Hematopoietic multipotent progenitor cell treated with erythropoietin and hydrocortisone succinate and interleukin-3 and kit ligand, for 6 days (in vitro differentiated cells): ENCODE results near the gene ATXN10.
"Not testable (repeated sequence)": the region's sequence is repeated elsewhere in the genome, so short reads cannot be mapped to it uniquely, and the experiment has no call there.

ENCODE experiments used
- DNase-seq: peaks from one replicate; pipeline ENCODE4 v3.0.0-alpha.2; 2015

The ATXN10 gene

DNA sequence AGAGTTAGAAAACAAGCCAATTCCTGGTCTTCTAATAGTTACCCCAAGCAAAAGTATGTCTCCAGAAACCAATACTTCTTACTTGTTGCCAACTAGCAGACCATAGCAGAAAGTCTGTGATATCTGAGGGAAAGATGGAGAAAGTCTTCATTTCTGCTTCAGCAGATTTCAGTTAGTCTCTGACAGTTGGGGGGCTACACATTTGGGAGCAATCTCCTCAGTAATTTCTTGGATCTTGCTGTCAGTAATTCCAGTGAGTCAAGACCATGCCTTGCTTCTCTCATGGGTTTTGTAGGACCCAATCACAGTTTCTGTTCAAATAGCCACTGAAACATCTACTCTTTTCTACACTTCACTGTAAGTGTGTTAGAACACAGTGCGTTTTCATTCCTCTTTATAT lies 118.8 kb downstream of the ATXN10 start:
- DNase-seq, result no peak

GRCh38 chr22:45793161-45793560 lies 121.5 kb downstream of the ATXN10 start:
- no peak for DNase-seq

DNA sequence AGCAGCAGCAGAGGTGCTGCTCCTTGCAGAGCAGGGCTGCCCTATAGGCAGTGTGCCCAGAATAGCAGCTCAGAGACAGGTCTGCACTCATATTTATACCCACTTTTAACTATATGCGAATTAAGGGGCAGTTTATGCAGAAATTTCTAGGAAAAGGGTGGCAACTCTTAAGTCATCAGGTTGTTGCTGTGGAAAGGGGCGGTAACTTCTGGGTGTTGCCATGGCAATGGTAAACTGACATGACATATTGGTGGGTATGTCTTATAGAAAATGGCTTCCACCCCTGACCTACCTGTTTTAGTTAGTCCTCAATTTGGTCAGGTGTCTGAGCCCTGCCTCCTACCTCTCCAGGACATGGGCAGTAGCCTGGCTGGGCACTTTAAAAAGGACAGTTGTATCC lies 122.3 kb downstream of the ATXN10 start:
- no peak for DNase-seq

DNA sequence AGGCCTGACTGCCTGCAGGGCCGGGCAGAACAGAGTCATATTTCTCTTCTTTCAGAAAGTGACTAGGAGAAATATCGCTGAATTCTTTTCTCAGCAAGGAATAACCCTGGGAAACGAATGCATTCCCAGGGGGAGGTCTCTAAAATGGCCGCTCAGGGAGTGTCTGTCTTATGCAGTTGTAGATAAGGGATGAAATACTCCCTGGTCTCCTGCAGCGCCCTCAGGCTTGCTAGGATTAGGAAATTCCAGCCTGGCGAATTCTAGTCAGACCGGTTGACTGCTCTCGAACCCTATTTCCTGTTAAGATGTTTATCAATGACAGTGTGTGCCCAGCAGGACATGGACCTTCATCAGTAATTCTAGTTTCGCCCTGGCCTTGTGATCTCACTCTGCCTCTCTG lies 124.4 kb downstream of the ATXN10 start:
- DNase-seq, result not testable (repeated sequence)

DNA sequence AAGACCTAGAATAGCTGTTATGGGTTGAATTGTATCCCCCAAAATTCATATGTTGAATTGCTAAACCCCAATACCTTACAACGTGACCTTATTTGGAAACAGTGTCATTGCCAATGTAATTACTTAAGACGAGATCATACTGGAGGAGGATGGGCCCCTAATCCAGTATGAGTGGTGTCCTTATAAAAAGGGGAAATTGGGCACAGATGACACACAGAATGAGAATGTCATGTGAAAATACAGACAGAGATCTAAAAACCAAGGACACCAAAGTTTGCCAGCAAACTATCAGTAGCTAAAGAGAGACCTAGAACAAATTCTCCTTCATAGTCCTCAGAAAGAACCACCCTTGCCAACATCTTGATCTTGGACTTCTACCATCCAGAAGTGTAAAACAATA lies 127.7 kb downstream of the ATXN10 start:
- no peak for DNase-seq

- DNase-seq, result no peak
Measured at GRCh38 chr22:45802054-45802453, 130.4 kb downstream of the ATXN10 start.

DNA sequence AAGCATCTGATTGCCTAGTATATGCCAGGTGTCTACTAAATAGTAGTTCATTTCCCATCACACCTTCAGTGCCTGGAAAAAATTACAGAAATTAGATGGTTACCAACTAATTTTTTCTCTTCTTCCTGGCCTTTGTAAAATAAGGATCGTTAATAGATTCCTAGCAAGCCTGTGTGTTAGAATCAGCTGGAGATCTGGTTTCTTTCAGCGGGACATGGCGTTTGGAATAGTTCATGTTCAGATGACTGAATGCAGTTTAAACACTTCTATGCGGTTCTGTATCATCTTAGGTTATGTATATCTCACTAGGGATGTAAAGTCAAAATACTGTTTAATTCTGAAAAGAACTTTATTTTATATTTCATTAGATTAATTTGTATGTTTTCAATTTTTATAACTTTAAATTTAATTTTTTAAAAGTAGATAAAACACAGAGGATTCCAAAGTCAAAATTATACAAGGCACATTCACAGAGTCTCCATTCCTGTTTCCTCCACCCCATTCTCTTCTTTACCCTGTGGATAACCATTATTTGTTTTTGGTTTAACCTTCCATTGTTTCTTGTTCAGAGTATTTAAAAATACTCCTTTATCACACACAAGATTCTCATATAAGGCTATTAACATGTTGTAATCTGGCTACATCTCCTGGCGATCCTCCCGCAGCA lies 132.8 kb downstream of the ATXN10 start:
- DNase-seq, result no peak

DNA sequence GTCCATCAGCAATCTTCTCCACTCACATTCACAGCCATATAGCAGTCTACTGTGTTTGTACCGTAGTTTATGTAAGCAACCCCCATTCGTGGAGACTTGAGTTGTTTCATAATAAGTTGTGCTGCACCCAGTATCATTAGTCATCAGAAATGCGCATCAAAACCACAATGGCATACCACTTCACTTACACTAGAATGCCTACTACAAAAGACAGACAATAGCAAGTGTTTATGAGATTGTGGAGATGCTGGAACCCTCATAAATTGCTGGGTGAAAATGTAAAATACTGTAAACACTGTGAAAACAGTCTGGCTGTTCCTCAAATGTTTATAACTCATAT lies 133.3 kb downstream of the ATXN10 start:
- peak; percentile 40 for DNase-seq

DNA sequence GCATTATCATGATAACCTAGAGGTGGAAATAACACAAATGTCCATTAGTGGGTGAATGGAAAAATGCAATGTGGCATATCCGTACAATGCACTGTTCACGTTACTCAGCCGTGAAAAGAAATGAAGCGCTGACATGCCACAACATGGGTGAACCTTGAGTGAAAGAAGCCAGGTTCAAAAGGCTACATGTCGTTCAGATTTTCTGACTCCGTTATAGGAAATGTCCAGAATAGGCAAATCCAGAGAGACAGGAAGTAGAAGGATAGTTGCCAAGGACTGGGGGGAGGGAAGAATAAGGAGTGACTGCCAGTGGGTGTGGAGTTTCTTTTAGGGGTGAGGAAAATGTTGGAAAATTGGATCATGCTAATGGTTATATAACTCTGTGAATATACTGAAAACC lies 133.8 kb downstream of the ATXN10 start:
- DNase-seq, result no peak

GRCh38 chr22:45807156-45807915 lies 135.7 kb downstream of the ATXN10 start:
- no peak for DNase-seq

DNA sequence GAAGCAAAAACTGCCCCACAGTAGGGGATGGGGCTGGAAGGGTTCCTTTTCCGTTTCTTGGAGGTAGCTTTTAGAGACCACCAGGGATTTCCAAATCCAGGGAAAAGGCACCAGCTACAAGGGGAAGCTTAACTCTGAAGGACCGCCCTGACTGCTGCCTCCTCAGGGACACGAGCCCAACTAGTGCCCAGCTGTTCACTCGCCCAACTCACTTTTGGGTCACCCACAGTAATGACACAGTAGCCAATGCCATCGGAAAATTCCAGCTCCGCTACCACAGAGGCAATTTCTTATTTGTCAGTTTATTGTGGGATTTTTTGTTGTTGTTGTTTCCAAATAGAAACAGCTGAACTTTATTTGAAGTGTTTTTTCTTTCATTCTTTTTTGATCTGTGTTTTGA lies 141.3 kb downstream of the ATXN10 start:
- DNase-seq, result no peak

DNA sequence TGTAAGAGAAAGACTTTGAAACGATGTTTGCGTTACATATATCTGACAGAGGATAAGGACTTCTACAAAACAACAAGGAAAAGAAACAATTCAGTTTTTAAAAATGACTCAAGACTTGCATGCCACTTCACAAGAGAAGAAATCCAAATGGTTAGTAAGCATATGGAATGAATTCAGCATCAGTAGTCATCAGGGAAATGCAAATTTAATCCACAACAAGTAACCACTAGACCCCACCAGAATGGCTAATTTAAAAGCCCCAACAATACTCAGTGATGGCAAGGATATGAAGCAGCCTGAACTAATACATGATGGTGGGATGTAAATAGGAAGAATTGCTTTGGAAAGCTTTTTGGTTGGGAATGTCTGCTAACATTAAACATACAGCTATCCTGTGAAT lies 142.6 kb downstream of the ATXN10 start:
- DNase-seq, result no peak

- DNase-seq, result no peak
Measured at GRCh38 chr22:45816776-45817175, 145.1 kb downstream of the ATXN10 start.

- DNase-seq, result no peak
Measured at GRCh38 chr22:45817745-45818423, 146.2 kb downstream of the ATXN10 start.

GRCh38 chr22:45818424-45819085 lies 146.9 kb downstream of the ATXN10 start:
- no peak for DNase-seq

- no peak for DNase-seq
Measured at GRCh38 chr22:45819305-45819704, 147.7 kb downstream of the ATXN10 start.

DNA sequence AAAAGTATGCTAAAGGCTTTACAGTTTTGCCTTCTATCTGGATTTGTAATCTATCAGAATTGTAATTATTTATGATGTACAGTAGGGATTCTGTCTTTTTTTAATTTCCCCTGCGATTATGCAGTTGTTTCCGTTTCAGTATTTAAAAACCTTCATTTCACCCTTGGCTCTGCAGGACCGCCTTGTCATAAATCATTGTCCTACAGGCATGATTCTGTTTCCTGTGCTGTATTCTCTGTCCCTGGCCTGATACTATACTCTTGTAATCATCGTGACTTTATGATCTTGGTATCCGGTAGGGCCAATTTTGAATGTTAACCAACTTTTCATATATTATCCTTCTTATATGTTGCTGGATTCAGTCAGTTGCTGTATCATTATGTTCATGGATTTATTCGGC lies 151.7 kb downstream of the ATXN10 start:
- no peak for DNase-seq

GRCh38 chr22:45826520-45826919 lies 154.9 kb downstream of the ATXN10 start:
- no peak for DNase-seq

DNA sequence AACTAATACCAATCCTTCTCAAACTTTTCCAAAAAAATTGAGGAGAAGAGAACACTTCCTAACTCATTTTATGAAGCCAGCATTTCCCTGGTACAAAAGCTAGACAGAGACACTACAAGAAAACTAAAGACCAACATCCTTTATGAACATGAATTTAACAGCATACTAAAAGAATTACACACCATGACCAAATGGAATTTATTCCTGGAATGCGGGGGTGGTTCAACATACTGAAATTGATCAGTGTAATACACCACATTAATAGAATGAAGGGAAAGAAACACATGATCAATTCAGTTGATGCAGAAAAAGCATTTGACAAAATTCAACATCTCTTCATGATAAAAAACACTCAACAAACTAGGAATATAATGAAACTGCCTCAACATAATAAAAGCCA lies 157.2 kb downstream of the ATXN10 start:
- DNase-seq, result no peak

- DNase-seq, result no peak
Measured at GRCh38 chr22:45830531-45831245, 159.1 kb downstream of the ATXN10 start.

GRCh38 chr22:45831394-45831793 lies 159.8 kb downstream of the ATXN10 start:
- DNase-seq, result peak; percentile 23

- no peak for DNase-seq
Measured at GRCh38 chr22:45832180-45832579, 160.5 kb downstream of the ATXN10 start.

DNA sequence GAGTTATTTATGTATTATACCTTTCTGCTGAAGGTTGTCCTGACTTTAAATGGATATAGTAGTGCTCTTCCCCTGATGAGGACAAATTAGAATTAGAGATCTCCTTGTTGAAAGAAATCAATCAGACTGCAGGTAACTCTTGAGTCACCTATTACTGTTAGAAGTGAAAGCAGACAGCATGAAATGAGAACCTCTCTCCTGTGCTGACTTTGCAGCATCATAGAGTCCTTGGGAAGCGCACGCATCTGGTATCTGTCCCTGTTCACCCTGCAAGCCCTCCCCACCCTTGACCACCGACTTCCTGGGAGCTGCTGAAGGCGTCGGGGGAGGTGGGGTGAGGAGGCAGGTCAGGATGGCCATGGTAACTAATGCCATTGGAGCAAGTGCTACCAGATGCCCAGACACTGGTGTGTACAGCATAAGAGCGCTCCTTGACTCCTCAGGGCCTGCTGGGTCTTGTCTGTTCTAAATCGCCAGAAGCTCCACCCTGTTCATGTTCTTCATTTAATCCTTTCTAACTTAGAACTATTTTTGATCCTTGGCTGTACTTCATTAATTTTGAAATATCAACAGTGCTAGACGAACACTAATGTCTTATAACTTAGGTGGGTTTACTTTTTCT lies 161.4 kb downstream of the ATXN10 start:
- DNase-seq, result no peak
